VCaP (cell line): ENCODE measurements around the gene PLD1.
"Not testable (repeated sequence)": the region's sequence is repeated elsewhere in the genome, so short reads cannot be mapped to it uniquely, and the experiment has no call there.

ENCODE experiments used
- H3K27ac ChIP-seq: fragments of 450-650 bp; 2 replicates; pipeline ENCODE4 v1.5.1; 2017
- CTCF ChIP-seq: fragments of 450-650 bp; conservative IDR thresholded peaks from 2 replicates; pipeline ENCODE4 v1.5.1; 2017; ENCODE audit warnings: mild to moderate bottlenecking, moderate library complexity

PLD1 gene

DNA sequence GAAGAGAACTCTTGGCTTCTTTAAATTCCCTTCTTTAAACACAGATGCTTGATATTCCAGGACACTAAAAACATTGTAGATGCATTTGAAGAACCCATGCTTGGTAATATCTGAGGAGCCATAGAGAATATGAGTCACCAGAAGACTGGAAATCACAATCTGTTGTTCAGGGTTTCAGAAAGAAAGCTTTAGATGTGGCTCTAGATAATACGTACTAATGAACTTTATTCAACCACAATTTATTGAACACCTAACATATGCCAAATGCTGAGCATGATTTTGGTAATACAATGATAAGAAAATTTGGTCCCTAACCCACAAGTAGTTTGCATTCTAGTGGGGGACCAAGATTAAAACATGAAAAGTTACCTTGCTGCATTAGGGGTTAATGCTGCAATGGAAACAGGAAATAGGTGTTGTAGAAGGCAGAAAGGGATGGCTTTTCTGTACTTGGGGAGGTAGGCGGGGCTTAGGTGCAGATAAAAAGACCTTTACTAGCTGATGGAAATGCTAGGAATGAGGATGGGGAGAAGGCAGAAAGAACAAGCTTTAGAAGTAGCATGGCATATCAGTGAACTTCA lies 11.6 kb upstream of the PLD1 start:
- no peak for TF ChIP-seq CTCF
- no peak overlapping the region for H3K27ac ChIP-seq

GRCh38 chr3:171821044-171821443 lies 10.8 kb upstream of the PLD1 start:
- TF ChIP-seq CTCF = no peak
- H3K27ac ChIP-seq = no peak overlapping the region

GRCh38 chr3:171817074-171817800 lies 7.0 kb upstream of the PLD1 start:
- TF ChIP-seq CTCF = no peak
- no peak overlapping the region for H3K27ac ChIP-seq

- TF ChIP-seq CTCF = no peak
- no peak overlapping the region for H3K27ac ChIP-seq
Observed at GRCh38 chr3:171815973-171816595, 5.8 kb upstream of the PLD1 start.

GRCh38 chr3:171814662-171815061 lies 4.4 kb upstream of the PLD1 start:
- not testable (repeated sequence) for H3K27ac ChIP-seq

DNA sequence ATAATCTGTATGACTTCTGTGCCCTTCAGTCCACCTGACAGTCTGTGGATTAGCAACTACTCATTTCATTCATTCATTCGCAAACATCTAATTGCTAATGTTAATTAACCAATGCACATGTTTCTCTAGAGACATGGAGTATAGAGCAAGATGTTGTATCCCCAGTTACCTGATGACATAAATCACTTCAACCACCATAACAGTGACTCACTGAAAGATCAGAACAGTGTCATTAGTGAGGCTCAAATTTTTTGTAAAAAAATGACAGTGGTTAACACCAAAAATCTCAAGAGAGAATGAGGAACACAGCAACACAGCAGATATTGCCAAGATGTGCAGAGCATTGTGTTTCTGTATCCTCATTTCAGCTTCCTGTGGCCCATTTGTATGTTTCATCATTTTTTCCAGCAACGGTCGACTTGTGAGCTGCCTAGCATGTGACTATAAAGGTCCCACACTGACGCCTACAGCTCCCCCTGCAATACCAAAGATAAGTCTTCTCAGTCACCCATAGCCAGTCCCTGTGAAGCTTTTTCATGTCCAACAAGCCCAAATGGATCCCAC lies 3.7 kb upstream of the PLD1 start:
- TF ChIP-seq CTCF = no peak
- no peak overlapping the region for H3K27ac ChIP-seq

- H3K27ac ChIP-seq = no peak overlapping the region
- no peak for TF ChIP-seq CTCF
Observed at GRCh38 chr3:171813278-171813896, 3.1 kb upstream of the PLD1 start.
